Esophagus muscularis mucosa (tissue), 4 donors: Measurements from ENCODE around the gene TBR1.
A peak's percentile ranks its signal among the peaks of the same experiment; 100 is the strongest.

Source experiments
- EP300 ChIP-seq: sonication (generic); formaldehyde crosslinking; IDR thresholded peaks from one replicate; pipeline ENCODE4 v1.6.1; 2017; ENCODE audit warnings: antibody characterized with exemption
- POLR2A ChIP-seq: fragments of 450-650 bp; IDR thresholded peaks from one replicate; pipeline ENCODE4 v1.6.1; 2017; ENCODE audit warnings: antibody characterized with exemption, moderate library complexity, mild to moderate bottlenecking, low read depth
- POLR2AphosphoS5 ChIP-seq, 2 donors: sonication (generic); formaldehyde crosslinking; IDR thresholded peaks; one replicate each; pipeline ENCODE4 v1.6.1; 2017; ENCODE audit warnings: antibody characterized with exemption in 2 of 2
- TF ChIP-seq, protein P1 (sequence below), 3 experiments: fragments of 200-600 bp in 2 of 3; fragments of 450-650 bp in 1 of 3; sonication (generic) in 2 of 3; IDR thresholded peaks; one replicate each; pipeline ENCODE4 v1.5.1; 2017 to 2019; ENCODE audit warnings: antibody characterized with exemption in 3 of 3, mild to moderate bottlenecking in 2 of 3, moderate library complexity in 1 of 3

DNA sequence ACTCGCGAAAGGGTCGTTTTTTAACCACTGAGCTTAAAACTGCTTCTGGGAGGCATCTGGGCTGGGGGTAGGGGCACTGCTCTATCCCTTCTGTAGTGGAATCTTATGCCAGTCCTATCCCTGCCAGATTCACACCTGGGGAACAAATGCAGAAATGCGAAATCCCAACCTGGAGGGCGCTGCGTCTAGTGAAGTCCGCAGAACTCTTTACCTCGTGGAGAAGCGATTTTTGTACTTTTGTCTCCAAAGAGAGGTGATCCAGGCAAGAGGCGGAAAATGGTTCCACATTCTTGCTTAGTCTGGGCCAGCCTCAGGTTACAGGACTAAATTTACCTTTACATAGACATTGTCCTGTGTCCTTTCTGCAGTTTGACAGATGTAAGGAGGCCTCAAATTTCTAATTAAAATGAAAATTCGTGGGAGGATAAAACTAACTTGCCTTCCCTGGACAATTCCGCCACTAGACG, 10.4 kb downstream of the TBR1 start:
- TF ChIP-seq, protein P1, sequence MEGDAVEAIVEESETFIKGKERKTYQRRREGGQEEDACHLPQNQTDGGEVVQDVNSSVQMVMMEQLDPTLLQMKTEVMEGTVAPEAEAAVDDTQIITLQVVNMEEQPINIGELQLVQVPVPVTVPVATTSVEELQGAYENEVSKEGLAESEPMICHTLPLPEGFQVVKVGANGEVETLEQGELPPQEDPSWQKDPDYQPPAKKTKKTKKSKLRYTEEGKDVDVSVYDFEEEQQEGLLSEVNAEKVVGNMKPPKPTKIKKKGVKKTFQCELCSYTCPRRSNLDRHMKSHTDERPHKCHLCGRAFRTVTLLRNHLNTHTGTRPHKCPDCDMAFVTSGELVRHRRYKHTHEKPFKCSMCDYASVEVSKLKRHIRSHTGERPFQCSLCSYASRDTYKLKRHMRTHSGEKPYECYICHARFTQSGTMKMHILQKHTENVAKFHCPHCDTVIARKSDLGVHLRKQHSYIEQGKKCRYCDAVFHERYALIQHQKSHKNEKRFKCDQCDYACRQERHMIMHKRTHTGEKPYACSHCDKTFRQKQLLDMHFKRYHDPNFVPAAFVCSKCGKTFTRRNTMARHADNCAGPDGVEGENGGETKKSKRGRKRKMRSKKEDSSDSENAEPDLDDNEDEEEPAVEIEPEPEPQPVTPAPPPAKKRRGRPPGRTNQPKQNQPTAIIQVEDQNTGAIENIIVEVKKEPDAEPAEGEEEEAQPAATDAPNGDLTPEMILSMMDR (IDR thresholded peaks at IDR 0.05), result peak in 1 of 3 experiments; percentile 23
- TF ChIP-seq POLR2A, result no peak
- no peak for TF ChIP-seq EP300
- no peak for TF ChIP-seq POLR2AphosphoS5 (IDR thresholded peaks at IDR 0.05)
